SK-N-SH treated with all-trans-retinoic acid at 6 μM for 48 hours (cell line): Measurements from ENCODE around the gene GTF2A1.

Experiments
- ARNTL ChIP-seq: fragments of 450-650 bp; formaldehyde crosslinking; IDR thresholded peaks from 2 replicates; pipeline ENCODE4 v1.5.0; 2020; ENCODE audit warnings: low read depth, mild to moderate bottlenecking, moderate library complexity, borderline replicate concordance
- CREB5 ChIP-seq: fragments of 250-450 bp; sonication (Bioruptor Pico); IDR thresholded peaks from 2 replicates; pipeline ENCODE4 v1.5.1; 2020; ENCODE audit warnings: low read depth, mild to moderate bottlenecking, moderate library complexity
- CSDC2 ChIP-seq: fragments of 250-450 bp; sonication (Bioruptor Pico); IDR thresholded peaks from 2 replicates; pipeline ENCODE4 v1.5.0; 2020; ENCODE audit warnings: mild to moderate bottlenecking, moderate library complexity
- PATZ1 ChIP-seq: fragments of 250-450 bp; sonication (Bioruptor Pico); IDR thresholded peaks from 2 replicates; pipeline ENCODE4 v1.8.0; 2020; ENCODE audit warnings: mild to moderate bottlenecking, moderate library complexity, borderline replicate concordance
- PPARA ChIP-seq: fragments of 250-450 bp; sonication (Bioruptor Pico); IDR thresholded peaks from 2 replicates; pipeline ENCODE4 v1.5.0; 2020; ENCODE audit warnings: mild to moderate bottlenecking, borderline replicate concordance
- RARB ChIP-seq: fragments of 250-450 bp; sonication (Bioruptor Pico); IDR thresholded peaks from 2 replicates; pipeline ENCODE4 v1.8.0; 2021; ENCODE audit warnings: mild to moderate bottlenecking, moderate library complexity
- SNAI2 ChIP-seq: fragments of 250-450 bp; sonication (Bioruptor Pico); IDR thresholded peaks from 2 replicates; pipeline ENCODE4 v1.5.0; 2020; ENCODE audit warnings: mild to moderate bottlenecking, moderate library complexity
- TCF4 ChIP-seq: fragments of 250-450 bp; sonication (Bioruptor Pico); IDR thresholded peaks from 2 replicates; pipeline ENCODE4 v1.8.0; 2021; ENCODE audit warnings: mild to moderate bottlenecking, moderate library complexity, borderline replicate concordance
- TOX ChIP-seq: fragments of 250-450 bp; sonication (Bioruptor Pico); IDR thresholded peaks from 2 replicates; pipeline ENCODE4 v1.8.0; 2021; ENCODE audit warnings: mild to moderate bottlenecking, moderate library complexity, borderline replicate concordance
- ZC3H10 ChIP-seq: fragments of 250-450 bp; sonication (Bioruptor Pico); IDR thresholded peaks from 2 replicates; pipeline ENCODE4 v1.5.1; 2021; ENCODE audit warnings: mild to moderate bottlenecking, moderate library complexity
- ZFP3 ChIP-seq: fragments of 250-450 bp; sonication (Bioruptor Pico); IDR thresholded peaks from 2 replicates; pipeline ENCODE4 v1.5.0; 2020; ENCODE audit warnings: mild to moderate bottlenecking, moderate library complexity
- ZFP30 ChIP-seq: fragments of 450-650 bp; formaldehyde crosslinking; IDR thresholded peaks from 2 replicates; pipeline ENCODE4 v1.5.0; 2022; ENCODE audit warnings: mild to moderate bottlenecking, moderate library complexity
- ZNF70 ChIP-seq: fragments of 450-650 bp; formaldehyde crosslinking; IDR thresholded peaks from 2 replicates; pipeline ENCODE4 v1.5.0; 2020; ENCODE audit warnings: mild to moderate bottlenecking, moderate library complexity

GRCh38 chr14:81222691-81223090 lies 1.9 kb upstream of the GTF2A1 start:
- TF ChIP-seq PATZ1 (CRISPR knock-in tag) (no peak), SNAI2 (CRISPR knock-in tag) (no peak), ZC3H10 (CRISPR knock-in tag) (no peak), ARNTL (no peak), PPARA (CRISPR knock-in tag) (no peak), CREB5 (no peak), ZFP3 (CRISPR knock-in tag) (no peak), ZFP30 (CRISPR knock-in tag) (no peak), TOX (CRISPR knock-in tag) (no peak), TCF4 (CRISPR knock-in tag) (no peak), ZNF70 (no peak), RARB (CRISPR knock-in tag) (no peak), CSDC2 (no peak)
